Iris pigment epithelial cell (primary cell): Measurements from ENCODE around the gene EGFLAM.
A peak's percentile ranks its signal among the peaks of the same experiment; 100 is the strongest.
"Not testable (repeated sequence)": the region's sequence is repeated elsewhere in the genome, so short reads cannot be mapped to it uniquely, and the experiment has no call there.

Source experiments
- DNase-seq: peaks from one replicate; pipeline ENCODE4 v3.0.0-alpha.2; 2011; ENCODE audit warnings: low read depth

The EGFLAM gene

GRCh38 chr5:38375423-38375822, 117.1 kb downstream of the EGFLAM start:
- DNase-seq, result no peak

- DNase-seq, result no peak
These were observed 118.0 kb downstream of the EGFLAM start for GRCh38 chr5:38376404-38376803.

GRCh38 chr5:38378579-38378978, 120.2 kb downstream of the EGFLAM start:
- DNase-seq, result no peak

- DNase-seq, result peak; percentile 39
These were observed 121.1 kb downstream of the EGFLAM start for GRCh38 chr5:38379350-38379937.

- no peak for DNase-seq
These were observed 122.2 kb downstream of the EGFLAM start for GRCh38 chr5:38380537-38380936.

- DNase-seq, result no peak
These were observed 123.0 kb downstream of the EGFLAM start for GRCh38 chr5:38381361-38381760.

GRCh38 chr5:38382898-38383297, 124.5 kb downstream of the EGFLAM start:
- peak; percentile 65 for DNase-seq

- no peak for DNase-seq
These were observed 125.3 kb downstream of the EGFLAM start for GRCh38 chr5:38383701-38384100.

- no peak for DNase-seq
These were observed 126.0 kb downstream of the EGFLAM start for GRCh38 chr5:38384396-38384795.

- DNase-seq, result no peak
These were observed 128.8 kb downstream of the EGFLAM start for GRCh38 chr5:38387161-38387560.

- DNase-seq, result no peak
These were observed 135.3 kb downstream of the EGFLAM start for GRCh38 chr5:38393636-38394035.

- DNase-seq, result no peak
These were observed 138.4 kb downstream of the EGFLAM start for GRCh38 chr5:38396766-38397165.

GRCh38 chr5:38400365-38400764, 142.0 kb downstream of the EGFLAM start:
- no peak for DNase-seq

GRCh38 chr5:38401145-38401544, 142.8 kb downstream of the EGFLAM start:
- DNase-seq, result no peak

- DNase-seq, result peak; percentile 65
These were observed 145.0 kb downstream of the EGFLAM start for GRCh38 chr5:38403406-38403805.

GRCh38 chr5:38403877-38404635, 145.7 kb downstream of the EGFLAM start:
- DNase-seq, result no peak

- no peak for DNase-seq
These were observed 146.4 kb downstream of the EGFLAM start for GRCh38 chr5:38404667-38405276.

GRCh38 chr5:38408446-38409198, 150.3 kb downstream of the EGFLAM start:
- no peak for DNase-seq

- DNase-seq, result no peak
These were observed 152.1 kb downstream of the EGFLAM start for GRCh38 chr5:38410304-38410990.

- no peak for DNase-seq
These were observed 155.3 kb downstream of the EGFLAM start for GRCh38 chr5:38413696-38414095.

GRCh38 chr5:38414348-38414747, 156.0 kb downstream of the EGFLAM start:
- DNase-seq, result no peak

- DNase-seq, result not testable (repeated sequence)
These were observed 157.4 kb downstream of the EGFLAM start for GRCh38 chr5:38415772-38416171.
